ENCODE results near the gene LIN7C. TPM values are rescaled to one million over a fixed set of nuclear protein-coding genes. Genes with fewer than 3 reads are reported as not detected.
"Not testable (repeated sequence)": the region's sequence is repeated elsewhere in the genome, so short reads cannot be mapped to it uniquely, and the experiment has no call there.

Gene LIN7C
- total and polyA plus RNA-seq, 8 donors: 18.7 to 31.5 (median 21.6) TPM

- Histone ChIP-seq H3K4me3 (no peak overlapping the region), H3K4me1 (peaks cover 0 to 5% of the 10 kb centered on the region in 2 donors), H3K27ac (no peak overlapping the region), H3K27me3 (no peaks in the 10 kb centered on the region), H3K36me3 (no peaks in the 10 kb centered on the region), H3K9me3 (no peaks in the 10 kb centered on the region)
- ATAC-seq (no peak), DNase-seq (no peak)
- intact Hi-C loops (cut with DNase I): no loop called here
- TF ChIP-seq CTCF (IDR thresholded peaks at IDR 0.05): no peak
Measured at GRCh38 chr11:27453701-27454100, 52.9 kb downstream of the LIN7C start.

GRCh38 chr11:27452147-27452546 lies 54.4 kb downstream of the LIN7C start:
- H3K4me3 ChIP-seq: no peak overlapping the region
- no peak for TF ChIP-seq CTCF (IDR thresholded peaks at IDR 0.05)
- H3K9me3 ChIP-seq: no peaks in the 10 kb centered on the region
- H3K27ac ChIP-seq: no peak overlapping the region
- H3K36me3 ChIP-seq: no peaks in the 10 kb centered on the region
- ATAC-seq (no peak), DNase-seq (no peak)
- intact Hi-C loops (cut with DNase I): no loop called here
- H3K4me1 ChIP-seq: peaks cover 0 to 5% of the 10 kb centered on the region in 2 donors
- H3K27me3 ChIP-seq: no peaks in the 10 kb centered on the region

- ATAC-seq (no peak), DNase-seq (no peak)
- no peak overlapping the region for H3K27ac ChIP-seq
- no peaks in the 10 kb centered on the region for H3K27me3 ChIP-seq
- no peaks in the 10 kb centered on the region for H3K36me3 ChIP-seq
- intact Hi-C loops (cut with DNase I): no loop called here
- no peaks in the 10 kb centered on the region for H3K9me3 ChIP-seq
- peaks cover 0 to 5% of the 10 kb centered on the region in 2 donors for H3K4me1 ChIP-seq
- TF ChIP-seq CTCF (IDR thresholded peaks at IDR 0.05): no peak
- no peak overlapping the region for H3K4me3 ChIP-seq
Measured at GRCh38 chr11:27451244-27451965, 55.2 kb downstream of the LIN7C start.

- ATAC-seq; H3K27ac ChIP-seq; intact Hi-C loops (cut with DNase I); H3K4me1 ChIP-seq; H3K36me3 ChIP-seq; H3K4me3 ChIP-seq; DNase-seq; H3K27me3 ChIP-seq; H3K9me3 ChIP-seq: not testable (repeated sequence)
Measured at GRCh38 chr11:27448184-27448540, 58.4 kb downstream of the LIN7C start.

GRCh38 chr11:27447288-27448183 lies 59.0 kb downstream of the LIN7C start:
- Histone ChIP-seq H3K4me3 (no peak overlapping the region), H3K9me3 (no peaks in the 10 kb centered on the region), H3K27me3 (no peaks in the 10 kb centered on the region), H3K4me1 (no peaks in the 10 kb centered on the region), H3K27ac (no peak overlapping the region), H3K36me3 (no peaks in the 10 kb centered on the region)
- DNase-seq: no peak
- no peak for ATAC-seq
- intact Hi-C loops (cut with DNase I): no loop called here
- TF ChIP-seq CTCF (IDR thresholded peaks at IDR 0.05): no peak
